A673 (cell line): ENCODE results near the gene CYCS.

Experiments used
- EZH2 ChIP-seq: fragments of 200-600 bp; sonication (generic); IDR thresholded peaks from 2 replicates; pipeline ENCODE4 v1.6.1; 2017; ENCODE audit warnings: borderline replicate concordance, low read depth, mild to moderate bottlenecking, mixed read lengths, antibody characterized with exemption, low read length; ENCODE audit not compliant: poor library complexity, severe bottlenecking
- TF ChIP-seq, protein P1 (sequence below): fragments of 300-800, 200-600 bp; sonication (generic); conservative IDR thresholded peaks from 2 replicates; pipeline ENCODE4 v1.5.1; 2017; ENCODE audit warnings: low read depth, mild to moderate bottlenecking, antibody characterized with exemption, low read length, moderate library complexity, mixed read lengths

DNA sequence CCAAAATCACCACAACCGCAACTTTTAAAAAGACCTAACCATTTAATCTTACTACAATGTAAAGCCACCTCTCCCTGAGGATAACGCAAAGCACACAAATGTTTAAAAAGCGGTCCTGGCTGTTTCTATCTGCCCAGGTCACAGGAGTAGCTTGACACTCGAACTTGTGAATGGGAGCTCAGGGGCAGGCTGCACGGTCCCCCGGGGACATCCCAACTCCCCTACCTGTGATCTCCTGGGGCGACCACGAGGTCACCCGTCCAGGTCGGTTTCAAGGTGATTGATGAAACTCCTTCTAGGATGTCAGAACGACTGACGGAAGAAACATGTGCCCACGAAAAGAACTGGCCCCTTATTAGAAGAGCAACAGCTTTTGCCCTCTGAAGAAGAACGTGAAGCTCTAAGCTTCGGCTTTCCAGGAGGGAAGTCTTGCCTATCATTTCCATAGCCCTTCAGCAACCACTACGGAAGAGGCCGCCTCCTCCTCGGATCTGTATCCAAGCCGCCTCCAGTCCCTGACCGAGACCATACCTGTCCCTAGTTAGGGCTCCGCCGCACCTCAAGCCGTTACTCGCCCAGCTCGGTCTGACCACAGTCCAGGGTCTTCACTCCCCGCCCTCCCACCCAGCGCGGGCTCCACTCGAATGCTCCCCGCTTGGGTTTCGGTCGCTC lies 459 bp downstream of the CYCS start:
- TF ChIP-seq, protein P1, sequence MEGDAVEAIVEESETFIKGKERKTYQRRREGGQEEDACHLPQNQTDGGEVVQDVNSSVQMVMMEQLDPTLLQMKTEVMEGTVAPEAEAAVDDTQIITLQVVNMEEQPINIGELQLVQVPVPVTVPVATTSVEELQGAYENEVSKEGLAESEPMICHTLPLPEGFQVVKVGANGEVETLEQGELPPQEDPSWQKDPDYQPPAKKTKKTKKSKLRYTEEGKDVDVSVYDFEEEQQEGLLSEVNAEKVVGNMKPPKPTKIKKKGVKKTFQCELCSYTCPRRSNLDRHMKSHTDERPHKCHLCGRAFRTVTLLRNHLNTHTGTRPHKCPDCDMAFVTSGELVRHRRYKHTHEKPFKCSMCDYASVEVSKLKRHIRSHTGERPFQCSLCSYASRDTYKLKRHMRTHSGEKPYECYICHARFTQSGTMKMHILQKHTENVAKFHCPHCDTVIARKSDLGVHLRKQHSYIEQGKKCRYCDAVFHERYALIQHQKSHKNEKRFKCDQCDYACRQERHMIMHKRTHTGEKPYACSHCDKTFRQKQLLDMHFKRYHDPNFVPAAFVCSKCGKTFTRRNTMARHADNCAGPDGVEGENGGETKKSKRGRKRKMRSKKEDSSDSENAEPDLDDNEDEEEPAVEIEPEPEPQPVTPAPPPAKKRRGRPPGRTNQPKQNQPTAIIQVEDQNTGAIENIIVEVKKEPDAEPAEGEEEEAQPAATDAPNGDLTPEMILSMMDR: no peak
- TF ChIP-seq EZH2: no peak
